ENCODE results near the gene MYPOP. TPM values are rescaled to one million over a fixed set of nuclear protein-coding genes. Genes with fewer than 3 reads are reported as not detected.

MYPOP gene
- total and polyA plus RNA-seq, 2 donors from 2014 or later, result 6.7 to 11.7 TPM

DNA sequence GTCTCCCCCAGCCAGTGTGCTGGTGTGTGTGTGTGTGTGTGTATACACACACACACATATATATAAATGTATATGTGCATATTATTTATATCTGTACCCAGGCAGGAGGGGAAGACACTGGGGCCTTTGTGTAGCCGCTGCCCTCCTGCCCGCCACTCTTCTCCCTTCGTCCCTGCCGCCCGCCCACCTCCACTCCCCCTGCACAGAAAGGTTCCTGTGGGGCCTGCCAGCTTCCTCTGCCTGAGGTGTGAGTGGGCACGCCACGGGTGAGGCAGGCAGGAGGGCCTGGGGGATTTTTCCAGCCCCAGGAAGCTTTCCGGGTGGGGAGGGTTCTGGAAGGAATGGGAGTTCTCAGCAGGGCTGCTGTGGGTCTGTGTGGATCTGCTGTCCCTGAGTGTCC, 23.4 kb downstream of the MYPOP start:
- no peaks in the 10 kb centered on the region for H3K9me3 ChIP-seq (ENCODE audit: control insufficient read depth in 2 of 3, insufficient read depth in 1 of 3, low read length in 3 of 3)
- H3K27me3 ChIP-seq (ENCODE audit: control insufficient read depth, insufficient read depth, low read length), result no peaks in the 10 kb centered on the region
- DNase-seq (no peak), FAIRE-seq (no peak)
- intact Hi-C loops (cut with DNase I), result no loop called here
- TF ChIP-seq, protein P1, sequence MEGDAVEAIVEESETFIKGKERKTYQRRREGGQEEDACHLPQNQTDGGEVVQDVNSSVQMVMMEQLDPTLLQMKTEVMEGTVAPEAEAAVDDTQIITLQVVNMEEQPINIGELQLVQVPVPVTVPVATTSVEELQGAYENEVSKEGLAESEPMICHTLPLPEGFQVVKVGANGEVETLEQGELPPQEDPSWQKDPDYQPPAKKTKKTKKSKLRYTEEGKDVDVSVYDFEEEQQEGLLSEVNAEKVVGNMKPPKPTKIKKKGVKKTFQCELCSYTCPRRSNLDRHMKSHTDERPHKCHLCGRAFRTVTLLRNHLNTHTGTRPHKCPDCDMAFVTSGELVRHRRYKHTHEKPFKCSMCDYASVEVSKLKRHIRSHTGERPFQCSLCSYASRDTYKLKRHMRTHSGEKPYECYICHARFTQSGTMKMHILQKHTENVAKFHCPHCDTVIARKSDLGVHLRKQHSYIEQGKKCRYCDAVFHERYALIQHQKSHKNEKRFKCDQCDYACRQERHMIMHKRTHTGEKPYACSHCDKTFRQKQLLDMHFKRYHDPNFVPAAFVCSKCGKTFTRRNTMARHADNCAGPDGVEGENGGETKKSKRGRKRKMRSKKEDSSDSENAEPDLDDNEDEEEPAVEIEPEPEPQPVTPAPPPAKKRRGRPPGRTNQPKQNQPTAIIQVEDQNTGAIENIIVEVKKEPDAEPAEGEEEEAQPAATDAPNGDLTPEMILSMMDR (IDR thresholded peaks at IDR 0.05; ENCODE audit: borderline replicate concordance, extremely low read depth, insufficient read depth), result no peak
- H3K9ac ChIP-seq (ENCODE audit: low read length in 3 of 3), result no peak overlapping the region
- no peak overlapping the region for H3K27ac ChIP-seq (ENCODE audit: low read depth in 2 of 2, low read length in 2 of 2)
- H3K36me3 ChIP-seq (ENCODE audit: control insufficient read depth in 2 of 3, insufficient read depth in 3 of 3, low read length in 3 of 3), result no peaks in the 10 kb centered on the region
- no peak overlapping the region for H3K4me3 ChIP-seq (ENCODE audit: low read length in 3 of 3)
- H3K4me1 ChIP-seq (ENCODE audit: control insufficient read depth in 2 of 3, insufficient read depth in 2 of 3, low read depth in 1 of 3, low read length in 3 of 3), result peaks cover 0 to 22% (median 11%) of the 10 kb centered on the region in 3 donors

DNA sequence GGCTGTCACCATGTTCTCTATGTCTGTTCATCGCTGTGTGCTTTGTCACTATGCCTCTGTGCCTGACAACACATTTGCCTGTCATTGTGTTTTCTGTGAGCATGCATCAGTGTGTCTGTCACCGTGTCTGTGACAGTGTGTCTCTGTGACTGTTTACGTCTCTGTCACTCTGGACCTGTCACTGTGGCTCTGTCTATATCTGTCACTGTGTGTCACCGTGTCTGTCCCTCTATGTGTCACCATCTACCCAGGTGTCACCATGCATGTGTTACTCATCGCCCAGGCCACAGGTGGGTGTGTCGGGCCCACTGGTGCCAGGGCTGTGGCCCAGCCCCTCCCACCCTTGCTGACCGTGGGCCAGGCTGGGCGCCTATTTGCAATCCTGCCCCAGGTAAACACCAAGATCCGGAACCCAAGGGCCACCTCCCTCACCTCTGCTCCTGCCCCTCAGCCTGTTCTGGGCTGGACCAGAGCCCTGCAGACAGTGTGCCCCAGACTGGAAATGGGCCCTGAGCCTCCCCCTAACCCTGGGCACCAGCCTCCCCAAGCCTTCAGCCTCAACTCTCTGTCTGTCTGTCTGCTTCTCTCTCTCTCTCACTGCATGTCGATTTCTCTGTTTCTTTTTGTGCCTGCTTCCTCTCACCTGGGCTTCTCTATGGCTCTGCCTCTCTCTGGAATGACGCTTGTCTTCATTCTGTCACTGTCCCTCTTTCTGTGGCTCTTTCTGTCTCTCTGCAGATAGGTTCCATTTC, 24.2 kb downstream of the MYPOP start:
- H3K36me3 ChIP-seq (ENCODE audit: control insufficient read depth in 2 of 3, insufficient read depth in 3 of 3, low read length in 3 of 3), result no peaks in the 10 kb centered on the region
- H3K9me3 ChIP-seq (ENCODE audit: control insufficient read depth in 2 of 3, insufficient read depth in 1 of 3, low read length in 3 of 3), result no peaks in the 10 kb centered on the region
- H3K9ac ChIP-seq (ENCODE audit: low read length in 3 of 3), result no peak overlapping the region
- peak overlapping the region in 1 of 2 donors; percentile 5 for H3K27ac ChIP-seq (ENCODE audit: low read depth in 2 of 2, low read length in 2 of 2)
- no peak for FAIRE-seq
- DNase-seq, result peak in 1 of 5 donors; percentile 44
- TF ChIP-seq, protein P1 (IDR thresholded peaks at IDR 0.05; ENCODE audit: borderline replicate concordance, extremely low read depth, insufficient read depth), result no peak
- H3K4me3 ChIP-seq (ENCODE audit: low read length in 3 of 3), result no peak overlapping the region
- no peaks in the 10 kb centered on the region for H3K27me3 ChIP-seq (ENCODE audit: control insufficient read depth, insufficient read depth, low read length)
- H3K4me1 ChIP-seq (ENCODE audit: control insufficient read depth in 2 of 3, insufficient read depth in 2 of 3, low read depth in 1 of 3, low read length in 3 of 3), result peaks cover 0 to 16% (median 10%) of the 10 kb centered on the region in 3 donors
- intact Hi-C loops (cut with DNase I), result no loop called here

DNA sequence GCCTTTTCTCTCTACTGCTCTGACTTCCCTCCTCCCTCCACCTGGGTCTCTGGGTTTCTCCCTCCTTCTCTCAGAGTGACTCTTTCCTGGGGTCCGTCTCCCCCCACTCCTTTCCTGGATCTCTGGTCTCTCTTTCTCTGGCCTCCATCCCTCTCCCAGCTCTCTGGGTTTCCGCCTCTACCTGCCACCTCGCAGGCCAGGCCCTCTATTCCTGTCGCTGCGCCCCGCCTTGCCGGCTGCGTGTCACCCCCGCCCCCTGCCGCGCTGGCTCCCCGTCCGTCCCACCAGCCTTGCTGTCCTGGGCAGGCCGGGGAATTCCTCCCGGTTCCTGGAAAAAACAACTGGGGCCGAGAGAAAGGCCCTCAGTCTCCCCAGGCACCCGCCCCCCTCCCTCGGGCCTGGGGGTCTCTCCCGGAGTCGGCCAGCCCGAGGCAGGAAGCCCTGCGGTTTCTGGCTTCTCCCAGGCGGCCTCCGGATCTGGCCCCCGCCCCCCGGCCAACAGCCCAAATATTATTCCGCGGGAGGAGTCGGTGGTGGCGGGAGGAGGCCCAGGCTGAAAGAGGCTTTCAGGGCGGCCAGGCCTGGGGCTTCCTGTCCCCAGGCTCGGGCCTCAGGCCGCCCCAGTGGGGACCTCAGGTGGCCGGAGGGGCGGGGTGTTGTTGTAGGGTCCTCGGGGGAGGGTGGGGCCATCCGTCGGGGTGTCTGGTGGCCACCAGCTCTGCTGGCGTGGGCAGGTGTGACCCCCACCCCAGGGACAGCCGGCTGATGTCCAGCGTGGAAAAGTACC, 25.8 kb downstream of the MYPOP start:
- DNase-seq (peak; percentile 56 to 89 (median 72)), FAIRE-seq (no peak)
- Histone ChIP-seq H3K9ac (ENCODE audit: low read length in 3 of 3) (peak overlapping the region in 1 of 3 donors; percentile 46), H3K4me3 (ENCODE audit: low read length in 3 of 3) (no peak overlapping the region), H3K27ac (ENCODE audit: low read depth in 2 of 2, low read length in 2 of 2) (peak overlapping the region; percentile 32 to 37), H3K4me1 (ENCODE audit: control insufficient read depth in 2 of 3, insufficient read depth in 2 of 3, low read depth in 1 of 3, low read length in 3 of 3) (peaks cover 0 to 8% (median 0%) of the 10 kb centered on the region in 3 donors), H3K36me3 (ENCODE audit: control insufficient read depth in 2 of 3, insufficient read depth in 3 of 3, low read length in 3 of 3) (no peaks in the 10 kb centered on the region), H3K9me3 (ENCODE audit: control insufficient read depth in 2 of 3, insufficient read depth in 1 of 3, low read length in 3 of 3) (no peaks in the 10 kb centered on the region), H3K27me3 (ENCODE audit: control insufficient read depth, insufficient read depth, low read length) (no peaks in the 10 kb centered on the region)
- TF ChIP-seq, protein P1 (IDR thresholded peaks at IDR 0.05; ENCODE audit: borderline replicate concordance, extremely low read depth, insufficient read depth), result no peak
- intact Hi-C loops (cut with DNase I), result no loop called here

Data from kidney (tissue), 14 donors.